Measurements from ENCODE around the gene MAF.

MAF gene

GRCh38 chr16:79599256-79599836, 1.2 kb downstream of the MAF start:
- TF ChIP-seq ZFX (IDR thresholded peaks at IDR 0.05; ENCODE audit: borderline replicate concordance), result no peak
- TF ChIP-seq CTCF (IDR thresholded peaks at IDR 0.05), result no peak
- no peak overlapping the region for H3K27ac ChIP-seq

- no peak overlapping the region for H3K27ac ChIP-seq
- TF ChIP-seq CTCF (IDR thresholded peaks at IDR 0.05) (no peak), ZFX (IDR thresholded peaks at IDR 0.05; ENCODE audit: borderline replicate concordance) (no peak)
These were observed 2.0 kb downstream of the MAF start for GRCh38 chr16:79598348-79599181.

- H3K27ac ChIP-seq, result no peak overlapping the region
- TF ChIP-seq CTCF (IDR thresholded peaks at IDR 0.05) (no peak), ZFX (IDR thresholded peaks at IDR 0.05; ENCODE audit: borderline replicate concordance) (no peak)
These were observed 2.5 kb downstream of the MAF start for GRCh38 chr16:79598063-79598347.

GRCh38 chr16:79597277-79598062, 3.1 kb downstream of the MAF start:
- TF ChIP-seq CTCF (IDR thresholded peaks at IDR 0.05), result no peak
- no peak for TF ChIP-seq ZFX (IDR thresholded peaks at IDR 0.05; ENCODE audit: borderline replicate concordance)
- H3K27ac ChIP-seq, result no peak overlapping the region

GRCh38 chr16:79595931-79596450, 4.5 kb downstream of the MAF start:
- TF ChIP-seq ZFX (IDR thresholded peaks at IDR 0.05; ENCODE audit: borderline replicate concordance), result no peak
- TF ChIP-seq CTCF (IDR thresholded peaks at IDR 0.05), result no peak
- no peak overlapping the region for H3K27ac ChIP-seq

GRCh38 chr16:79595231-79595641, 5.3 kb downstream of the MAF start:
- no peak overlapping the region for H3K27ac ChIP-seq
- no peak for TF ChIP-seq CTCF (IDR thresholded peaks at IDR 0.05)
- no peak for TF ChIP-seq ZFX (IDR thresholded peaks at IDR 0.05; ENCODE audit: borderline replicate concordance)
